HG03558 (cell line): Measurements from ENCODE around the gene CFAP46.
"Not testable (repeated sequence)": the region's sequence is repeated elsewhere in the genome, so short reads cannot be mapped to it uniquely, and the experiment has no call there.

ENCODE experiments used
- ATAC-seq: cut with Tn5 transposase; IDR thresholded peaks from one replicate; pipeline ENCODE4 v1.9.1; 2021; ENCODE audit warnings: moderate number of reproducible peaks; ENCODE audit not compliant: unreplicated experiment; ENCODE audit errors: extremely low read depth

The CFAP46 gene

DNA sequence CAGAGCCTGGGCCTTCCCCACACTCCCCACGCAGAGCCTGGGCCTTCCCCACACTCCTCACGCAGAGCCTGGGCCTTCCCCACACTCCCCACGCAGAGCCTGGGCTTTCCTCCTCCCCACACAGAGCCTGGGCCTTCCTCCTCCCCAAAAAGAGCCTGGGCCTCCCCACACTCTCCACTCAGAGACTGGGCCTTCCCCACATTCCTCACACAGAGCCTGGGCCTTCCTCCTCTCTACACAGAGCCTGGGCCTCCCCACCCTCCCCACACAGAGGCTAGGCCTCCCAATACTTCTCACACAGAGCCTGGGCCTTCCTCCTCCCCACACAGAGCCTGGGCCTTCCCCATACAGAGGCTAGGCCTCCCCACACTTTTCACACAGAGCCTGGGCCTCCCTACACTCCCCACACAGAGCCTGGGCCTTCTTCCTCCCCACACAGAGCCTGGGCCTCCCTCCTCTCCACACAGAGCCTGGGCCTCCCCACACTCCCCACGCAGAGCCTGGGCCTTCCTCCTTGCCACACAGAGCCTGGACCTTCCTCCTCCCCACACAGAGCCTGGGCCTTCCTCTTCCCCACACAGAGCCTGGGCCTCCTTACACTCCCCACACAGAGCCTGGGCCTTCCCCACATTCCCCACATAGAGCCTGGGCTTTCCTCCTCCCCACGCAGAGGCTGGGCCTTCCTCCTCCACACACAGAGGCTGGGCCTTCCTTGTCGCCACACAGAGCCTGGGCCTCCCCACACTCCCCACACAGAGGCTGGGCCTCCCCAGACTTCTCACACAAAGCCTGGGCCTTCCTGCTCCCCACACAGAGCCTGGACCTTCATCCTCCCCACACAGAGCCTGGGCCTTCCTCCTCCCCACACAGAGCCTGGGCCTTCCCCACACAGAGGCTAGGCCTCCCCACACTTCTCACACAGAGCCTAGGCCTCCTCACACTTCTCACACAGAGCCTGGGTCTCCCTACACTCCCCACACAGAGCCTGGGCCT, 10.8 kb downstream of the CFAP46 start:
- not testable (repeated sequence) for ATAC-seq

DNA sequence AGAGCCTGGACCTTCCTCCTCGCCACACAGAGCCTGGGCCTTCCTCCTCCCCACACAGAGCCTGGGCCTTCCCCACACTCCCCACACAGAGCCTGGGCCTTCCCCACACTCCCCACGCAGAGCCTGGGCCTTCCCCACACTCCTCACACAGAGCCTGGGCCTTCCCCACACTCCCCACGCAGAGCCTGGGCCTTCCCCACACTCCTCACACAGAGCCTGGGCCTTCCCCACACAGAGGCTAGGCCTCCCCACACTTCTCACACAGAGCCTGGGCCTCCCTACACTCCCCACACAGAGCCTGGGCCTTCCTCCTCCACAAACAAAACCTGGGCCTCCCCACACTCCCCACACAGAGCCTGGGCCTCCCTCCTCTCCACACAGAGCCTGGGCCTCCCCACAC, 11.7 kb downstream of the CFAP46 start:
- ATAC-seq, result not testable (repeated sequence)

DNA sequence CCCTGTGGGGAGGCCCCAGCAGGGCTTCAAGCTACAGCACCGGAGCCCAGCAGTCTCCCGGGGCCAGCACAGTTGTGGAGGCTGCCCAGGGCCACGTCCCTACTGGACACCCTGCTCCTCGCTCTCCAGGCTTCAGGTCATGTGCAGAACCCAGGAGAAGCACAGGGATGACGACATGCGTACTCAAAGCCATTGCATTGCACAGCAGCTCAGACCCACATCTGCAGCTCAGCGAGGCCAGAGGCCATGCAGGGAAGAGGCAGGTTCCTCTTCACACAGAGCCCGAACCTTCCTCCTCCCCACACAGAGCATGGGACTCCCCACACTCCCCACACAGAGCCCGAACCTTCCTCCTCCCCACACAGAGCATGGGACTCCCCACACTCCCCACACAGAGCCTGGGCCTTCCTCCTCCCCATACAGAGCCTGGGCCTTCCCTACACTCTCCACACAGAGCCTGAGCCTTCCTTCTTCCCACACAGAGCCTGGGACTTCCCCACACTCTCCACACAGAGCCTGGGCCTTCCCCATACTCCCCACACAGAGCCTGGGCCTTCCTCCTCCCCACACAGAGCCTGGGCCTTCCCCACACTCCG, 12.3 kb downstream of the CFAP46 start:
- ATAC-seq, result no peak

DNA sequence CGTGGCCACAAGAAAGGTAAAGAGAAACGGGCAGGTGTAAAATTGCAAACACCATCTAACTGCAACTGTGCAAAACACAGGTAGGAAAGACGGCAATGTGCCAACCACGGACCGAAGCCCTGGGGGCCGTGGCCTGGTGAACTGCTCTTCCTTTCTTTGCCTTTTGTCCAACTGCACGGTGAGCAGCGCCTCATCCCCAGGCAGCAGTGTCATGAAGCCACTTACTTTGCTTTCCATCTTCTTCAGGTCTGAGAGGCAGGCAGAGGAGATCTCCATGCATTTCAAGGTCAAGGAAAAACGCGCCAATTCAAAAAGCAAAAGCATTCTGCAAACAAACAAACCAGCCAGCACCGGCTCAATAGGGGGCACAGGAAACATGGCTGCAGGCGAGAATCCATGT, 12.9 kb downstream of the CFAP46 start:
- no peak for ATAC-seq

DNA sequence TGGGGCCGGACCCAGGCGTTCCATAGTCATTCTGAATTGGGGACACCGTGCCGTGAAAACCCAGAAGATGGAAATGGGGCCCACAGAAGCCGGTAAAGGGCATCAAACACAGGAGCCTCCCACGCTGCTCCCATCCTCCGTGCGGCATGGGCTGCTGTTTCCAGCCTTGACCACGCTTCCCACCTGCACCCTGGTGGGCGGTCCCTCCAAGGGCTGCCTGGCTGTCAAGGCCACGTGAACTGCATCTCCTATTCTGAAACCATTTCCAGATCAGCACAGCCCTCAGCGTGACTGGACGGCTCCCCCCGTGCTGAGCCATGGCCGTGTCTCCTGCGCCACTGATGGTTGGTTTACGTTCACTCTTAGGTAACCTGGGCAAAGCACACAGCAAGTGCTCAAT, 14.1 kb downstream of the CFAP46 start:
- ATAC-seq, result no peak

DNA sequence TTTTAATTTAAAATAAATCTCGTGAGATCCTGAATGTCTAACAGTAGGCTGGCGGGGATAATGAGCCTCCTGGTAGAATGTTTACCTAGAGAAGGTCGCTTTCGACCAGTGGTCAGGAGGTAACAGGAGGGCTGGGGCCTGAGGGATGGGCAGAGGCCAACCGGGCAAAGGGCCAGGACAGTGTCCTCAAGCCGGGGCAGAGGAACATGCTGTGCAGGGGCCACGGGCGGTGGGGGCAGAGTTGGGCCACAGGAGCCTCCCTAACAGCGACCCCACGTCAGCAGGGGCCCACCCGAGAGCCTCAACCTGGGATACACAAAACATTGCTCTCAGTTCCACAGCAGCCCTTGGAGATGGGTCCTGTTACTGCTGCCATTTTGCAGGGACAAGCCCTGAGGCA, 14.5 kb downstream of the CFAP46 start:
- no peak for ATAC-seq

DNA sequence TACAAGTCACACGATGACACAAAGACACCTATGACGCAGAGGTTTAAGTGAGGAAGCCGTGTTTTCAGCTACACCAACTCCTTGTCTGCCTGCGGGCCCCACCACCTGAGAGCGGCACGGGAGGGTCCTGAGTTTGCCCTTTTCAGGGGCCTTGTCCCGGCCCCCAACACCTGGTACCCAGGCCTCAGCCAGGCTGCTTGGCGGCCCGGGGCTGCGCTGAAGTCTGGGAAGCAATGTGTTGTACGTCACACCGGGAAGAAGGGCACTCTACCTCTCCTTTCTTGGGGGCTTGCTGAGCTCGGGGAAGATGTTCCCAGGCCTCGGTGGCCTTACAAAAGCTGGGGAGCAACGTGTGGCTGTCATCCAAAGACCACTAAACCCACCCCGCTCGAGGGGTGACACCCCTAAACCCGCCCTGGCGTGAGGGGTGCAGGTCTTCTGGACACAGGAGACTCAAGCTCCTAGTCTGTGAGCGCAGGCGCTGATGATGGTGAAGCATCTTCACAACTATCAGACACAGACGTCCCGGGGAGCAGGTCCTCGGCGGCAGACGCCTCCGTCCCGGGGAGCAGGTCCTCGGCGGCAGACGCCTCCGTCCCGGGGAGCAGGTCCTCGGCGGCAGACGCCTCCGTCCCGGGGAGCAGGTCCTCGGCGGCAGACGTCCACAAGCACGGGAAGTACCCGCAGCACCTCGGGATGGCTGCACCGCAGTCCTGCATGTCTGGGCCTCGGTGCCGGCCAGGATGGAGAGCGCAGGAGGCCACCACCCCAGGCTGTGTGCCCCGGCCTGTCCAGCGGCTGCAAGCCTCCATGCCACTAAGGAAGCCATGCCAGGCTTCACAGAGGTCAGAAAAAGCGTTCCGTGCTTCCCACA, 15.4 kb downstream of the CFAP46 start:
- no peak for ATAC-seq

DNA sequence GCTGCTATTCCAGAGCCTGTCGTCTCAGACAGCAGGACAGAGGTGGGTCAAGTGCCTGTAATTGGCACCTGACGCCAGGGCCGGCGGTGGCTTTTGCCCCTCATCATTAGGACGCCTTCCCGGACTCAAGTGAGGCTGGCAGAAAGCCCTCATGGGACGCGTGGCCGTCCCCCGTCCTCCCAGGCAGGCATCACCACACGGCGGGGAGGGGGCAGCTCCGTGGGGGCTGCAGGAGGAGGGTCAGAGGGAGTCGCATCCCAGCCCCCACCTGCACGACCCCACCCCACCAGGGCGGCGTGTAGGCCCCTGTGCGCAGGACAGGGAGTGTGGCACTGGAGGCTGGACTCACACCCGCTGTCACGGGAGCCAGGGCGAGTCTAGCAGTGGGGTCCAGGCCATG, 16.3 kb downstream of the CFAP46 start:
- ATAC-seq, result no peak

DNA sequence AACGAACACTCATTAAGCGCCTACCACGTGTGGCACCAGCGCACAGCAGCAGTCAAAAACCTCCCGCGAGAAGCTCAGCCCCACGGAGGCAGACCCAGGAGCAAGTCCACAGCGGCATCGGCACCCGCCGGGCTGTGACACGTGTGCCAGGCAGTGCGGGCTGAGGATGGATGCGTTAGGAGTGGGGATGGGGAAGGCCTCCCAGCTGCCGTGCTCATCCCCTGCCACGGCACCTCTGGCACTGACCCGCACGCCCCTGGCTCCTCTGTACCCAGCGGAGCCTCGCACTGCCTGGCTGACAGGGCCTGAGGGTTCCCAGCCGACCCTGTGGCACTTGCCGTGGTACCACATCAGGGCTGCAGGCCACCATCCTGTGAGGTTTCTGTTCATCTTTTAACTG, 16.8 kb downstream of the CFAP46 start:
- no peak for ATAC-seq

DNA sequence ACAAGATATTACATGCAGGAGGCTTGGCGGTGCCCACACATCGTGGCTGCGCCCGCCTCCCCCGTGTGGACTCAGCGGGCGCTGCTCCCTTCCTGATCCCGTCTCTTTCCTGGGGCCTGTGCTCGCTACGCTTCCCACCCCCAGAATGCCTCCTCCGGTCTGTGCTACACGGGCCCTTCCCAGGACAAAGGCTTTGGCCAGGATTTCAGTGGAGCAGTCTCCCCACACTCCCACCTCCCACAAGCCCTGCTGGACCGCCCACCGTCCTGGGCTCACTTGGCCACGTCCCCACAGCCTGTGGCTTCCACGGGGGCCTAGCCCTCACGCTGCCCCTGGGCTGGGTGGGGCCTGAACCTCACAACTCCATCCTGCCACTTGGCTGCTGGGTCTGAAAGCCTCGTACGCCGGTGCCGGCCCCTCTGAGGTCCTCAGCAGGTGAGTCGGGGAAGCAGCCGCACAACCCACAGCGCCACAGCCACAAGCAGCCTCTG, 17.3 kb downstream of the CFAP46 start:
- no peak for ATAC-seq

DNA sequence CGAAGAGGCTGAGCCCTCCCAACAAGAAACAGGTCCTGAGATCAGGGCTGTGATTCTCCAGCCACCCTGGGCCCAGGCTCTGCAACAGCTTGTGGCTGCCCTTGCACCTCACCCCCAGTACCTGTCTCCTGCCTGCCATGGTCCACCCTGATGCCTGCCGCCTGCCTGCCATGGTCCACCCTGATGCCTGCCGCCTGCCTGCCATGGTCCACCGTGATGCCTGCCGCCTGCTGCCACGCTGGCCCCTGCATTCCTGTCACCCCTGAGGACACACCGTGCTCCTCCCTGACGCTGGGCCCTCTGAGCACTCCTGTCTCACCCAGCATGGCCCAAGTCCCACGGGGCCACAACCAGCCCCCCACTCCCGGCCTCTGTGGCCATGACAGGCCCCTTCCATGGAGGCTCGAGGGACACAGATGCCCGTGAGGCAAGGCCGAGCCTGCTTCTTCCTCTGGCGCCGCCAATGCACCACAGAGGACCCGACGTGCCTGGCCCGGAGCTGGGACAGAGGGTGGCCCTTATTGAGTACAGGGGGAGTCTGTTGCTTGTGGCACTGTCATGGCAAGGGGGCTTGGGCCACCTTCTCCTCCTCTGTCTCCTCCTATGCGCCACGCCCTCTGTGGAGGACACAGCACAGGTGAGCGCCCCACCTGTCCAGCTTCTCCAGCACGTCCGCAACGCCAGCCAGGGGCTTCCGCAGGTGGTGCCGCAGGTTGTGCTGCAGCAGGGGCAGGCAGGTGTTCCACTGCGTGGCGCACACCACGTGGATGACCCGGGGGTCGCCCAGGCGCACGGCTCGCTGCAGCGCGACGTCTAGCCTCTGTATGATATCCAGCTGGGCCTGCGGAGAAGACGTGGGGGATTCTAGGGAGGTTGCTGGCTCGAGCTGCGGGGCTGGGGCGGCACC, 18.1 kb downstream of the CFAP46 start:
- ATAC-seq, result no peak

DNA sequence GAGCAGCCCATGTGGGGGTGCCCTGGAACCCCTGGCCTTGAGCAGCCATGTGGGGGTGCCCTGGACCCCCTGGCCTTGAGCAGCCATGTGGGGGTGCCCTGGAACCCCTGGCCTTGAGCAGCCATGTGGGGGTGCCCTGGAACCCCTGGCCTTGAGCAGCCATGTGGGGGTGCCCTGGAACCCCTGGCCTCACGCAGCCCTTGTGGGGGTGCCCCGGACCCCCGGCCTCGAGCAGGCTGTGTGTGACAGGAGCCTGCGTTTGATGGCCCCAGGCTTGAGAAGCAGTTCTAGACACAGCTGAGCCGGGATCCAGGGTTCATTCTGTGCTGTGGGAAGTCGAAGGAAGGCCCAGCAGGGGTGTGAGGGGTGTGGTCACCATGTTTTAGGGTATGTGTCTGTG, 19.0 kb downstream of the CFAP46 start:
- not testable (repeated sequence) for ATAC-seq

DNA sequence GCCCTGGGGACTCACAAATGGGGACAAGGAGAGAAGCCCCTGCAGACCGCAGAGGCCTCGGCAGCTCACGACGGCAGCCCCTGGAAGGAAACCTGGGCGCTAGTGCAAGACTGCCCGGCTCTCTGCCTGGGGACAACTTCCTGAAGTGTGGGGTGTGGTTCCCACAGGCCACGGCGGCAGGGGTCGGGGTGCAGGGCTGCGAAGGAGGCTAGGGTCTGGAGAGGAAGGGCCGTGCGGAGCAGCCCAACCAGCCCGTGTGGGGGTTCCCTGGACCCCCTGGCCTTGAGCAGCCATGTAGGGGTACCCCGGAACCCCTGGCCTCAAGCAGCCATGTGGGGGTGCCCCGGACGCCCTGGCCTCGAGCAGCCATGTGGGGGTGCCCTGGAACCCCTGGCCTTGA, 19.5 kb downstream of the CFAP46 start:
- ATAC-seq, result no peak

DNA sequence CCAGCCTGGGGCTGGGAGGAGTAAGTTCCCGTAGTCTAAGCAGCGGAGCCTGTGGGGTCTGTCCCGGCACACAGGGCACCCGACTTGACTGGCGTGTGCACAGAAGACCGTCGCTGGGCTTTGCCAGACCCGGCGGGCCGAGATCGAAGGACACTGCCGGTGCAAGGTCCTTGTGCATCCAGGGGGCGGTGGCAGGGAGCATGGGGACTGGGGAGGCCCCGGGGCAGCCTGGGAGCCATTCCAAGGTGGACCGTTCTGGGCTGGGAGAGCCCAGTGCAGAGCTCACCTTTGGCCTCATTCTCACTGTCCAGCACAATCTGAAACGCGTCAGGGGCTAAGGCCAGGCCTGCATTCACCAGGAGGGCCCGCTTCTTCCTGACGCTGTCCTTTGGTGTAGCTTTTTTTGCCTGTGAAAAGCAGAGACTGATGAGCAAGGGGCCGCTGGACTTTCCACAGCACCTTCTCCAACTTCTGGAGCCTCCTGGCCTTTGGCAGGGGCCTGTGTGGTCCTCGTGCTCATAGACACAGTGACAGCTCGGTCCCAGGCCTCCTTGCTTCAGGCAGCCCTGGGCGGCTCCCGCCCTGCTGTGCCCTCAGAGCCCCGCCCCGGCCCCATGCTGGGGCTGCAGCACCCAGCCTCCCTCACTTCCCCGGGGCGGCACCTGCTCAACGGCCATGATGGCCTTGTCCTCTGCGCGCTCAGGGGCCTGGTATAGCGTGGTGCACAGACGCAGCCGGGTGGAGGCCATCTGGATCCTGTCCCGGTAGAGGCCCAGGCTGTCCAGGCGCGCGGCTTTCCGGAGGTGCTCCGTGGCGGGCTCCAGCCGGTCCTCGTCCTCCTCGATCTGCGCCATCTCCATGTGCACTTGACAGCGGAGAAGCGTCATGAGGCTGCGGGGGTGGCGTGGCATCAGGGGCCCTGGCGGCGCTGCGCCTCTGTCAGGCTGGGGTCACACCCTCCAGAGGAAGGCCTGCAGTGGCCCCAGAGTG, 20.3 kb downstream of the CFAP46 start:
- ATAC-seq, result no peak

DNA sequence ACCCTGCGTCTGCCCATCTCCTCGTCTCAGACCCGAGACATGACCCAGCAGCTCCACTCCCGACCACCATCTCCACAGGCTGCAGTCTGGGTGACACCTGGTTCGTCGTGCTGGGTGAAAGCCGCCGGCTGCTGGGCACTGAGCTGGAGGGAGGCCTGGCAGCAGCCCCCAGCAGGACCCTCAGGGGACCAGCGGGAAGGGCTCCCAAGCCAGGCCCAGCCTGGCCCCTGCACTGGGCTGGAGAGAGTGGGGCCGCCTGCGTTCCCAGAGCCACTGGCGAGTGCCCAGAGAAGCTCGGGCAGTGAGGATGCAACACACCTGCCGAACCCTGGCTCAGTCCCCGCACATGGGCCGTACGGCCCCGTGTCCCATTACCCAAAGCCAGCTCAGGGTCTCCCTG, 21.3 kb downstream of the CFAP46 start:
- ATAC-seq, result no peak

DNA sequence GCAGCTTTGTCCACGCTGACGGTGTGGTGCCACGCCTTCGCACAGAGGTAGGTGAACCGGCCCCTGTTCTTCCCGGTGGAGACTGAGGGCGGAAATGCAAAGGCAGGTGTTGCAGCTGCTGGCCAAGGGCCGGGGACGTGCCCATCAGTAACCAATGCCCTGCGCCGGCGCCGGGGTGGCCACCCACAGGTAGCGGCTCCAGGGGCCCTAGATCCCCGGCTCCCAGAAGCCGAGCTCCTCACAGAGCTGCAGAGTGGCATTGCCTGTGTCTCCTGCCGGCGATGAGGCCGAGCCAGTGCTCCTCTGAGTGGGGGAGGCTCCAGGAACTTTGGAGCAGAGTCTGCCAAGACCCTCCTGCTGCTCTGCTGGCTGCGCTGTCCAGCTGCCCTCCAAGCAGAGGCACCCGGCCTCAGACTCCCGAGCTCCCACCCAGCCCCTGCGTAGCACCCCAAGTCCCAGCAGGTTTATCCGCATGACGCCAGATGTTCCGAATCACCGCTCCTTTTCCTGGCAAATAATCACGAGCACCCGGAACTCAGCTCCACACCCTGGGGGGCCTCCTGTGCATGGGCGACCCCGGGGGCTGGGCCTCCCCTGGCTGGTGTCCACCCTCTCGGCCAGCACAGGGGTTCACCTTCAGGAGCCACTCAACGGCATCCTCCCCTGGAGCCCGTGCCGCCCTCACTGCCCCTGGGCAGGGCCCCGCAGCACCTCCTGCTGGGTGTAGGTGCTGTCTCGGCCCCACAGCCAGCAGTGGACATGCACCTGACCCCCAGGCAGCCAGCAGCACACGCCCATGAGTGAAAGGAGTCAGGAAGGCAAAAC, 22.1 kb downstream of the CFAP46 start:
- ATAC-seq, result no peak

DNA sequence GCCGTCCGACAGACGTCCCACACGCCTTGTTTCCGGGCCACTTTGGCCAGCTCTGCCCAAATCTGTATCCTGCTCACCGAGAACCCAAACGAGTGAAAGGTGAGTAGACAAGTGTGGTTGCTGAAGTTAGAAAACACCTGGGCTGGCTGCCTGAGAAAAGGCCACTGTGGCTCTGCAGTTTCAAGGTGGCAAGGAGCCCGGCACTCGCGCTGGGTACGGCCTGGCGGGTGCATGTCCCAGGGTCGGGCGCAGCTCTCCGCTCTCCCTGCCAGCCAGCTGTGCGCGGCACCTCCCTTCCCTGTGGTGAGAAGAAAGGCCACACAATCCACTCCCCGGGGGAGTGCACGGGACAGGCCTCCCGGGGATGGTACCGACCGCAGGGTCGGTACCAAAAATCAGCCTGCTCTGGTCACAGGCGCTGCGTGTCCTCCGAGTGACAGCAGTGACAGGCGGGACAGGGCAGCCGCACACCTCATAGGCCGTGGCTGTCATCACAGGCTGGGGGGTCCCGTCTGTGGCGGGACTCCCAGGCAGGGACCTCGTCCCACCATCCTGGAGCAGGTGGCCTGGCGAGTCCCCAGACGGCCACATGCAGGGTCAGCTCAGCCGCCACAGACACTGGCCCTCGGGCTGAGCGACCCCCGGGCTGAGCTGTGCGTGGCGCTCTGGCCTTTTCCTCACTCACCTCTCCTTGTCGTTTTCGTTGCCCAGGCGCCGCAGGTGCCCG, 22.8 kb downstream of the CFAP46 start:
- ATAC-seq, result no peak
